Liver (tissue), 9 donors: ENCODE results near the gene KLF2. TPM values are rescaled to one million over a fixed set of nuclear protein-coding genes. Genes with fewer than 3 reads are reported as not detected.
"Not testable (repeated sequence)": the region's sequence is repeated elsewhere in the genome, so short reads cannot be mapped to it uniquely, and the experiment has no call there.

Source experiments
- DNase-seq: peaks from one replicate; pipeline ENCODE4 v3.0.0-alpha.2; 2017; ENCODE audit warnings: low spot score
- H3K27ac ChIP-seq, 2 donors: one replicate each; pipeline ENCODE4 v1.7.0; 2013; ENCODE audit warnings: inconsistent platforms in 2 of 2, low read length in 2 of 2, control low read depth in 1 of 2, low read depth in 1 of 2, mild to moderate bottlenecking in 1 of 2
- H3K27me3 ChIP-seq, 4 donors: one replicate each; pipeline versions ENCODE4 v1.6.1 to v1.7.0; 2013; ENCODE audit warnings: low read length in 3 of 4, inconsistent platforms in 1 of 4, mild to moderate bottlenecking in 1 of 4, moderate library complexity in 1 of 4; ENCODE audit not compliant: control insufficient read depth in 4 of 4, insufficient read depth in 4 of 4
- H3K36me3 ChIP-seq, 4 donors: one replicate each; pipeline versions ENCODE4 v1.6.1 to v1.7.0; 2013; ENCODE audit warnings: low read length in 3 of 4, mild to moderate bottlenecking in 3 of 4, low read depth in 1 of 4, moderate library complexity in 1 of 4; ENCODE audit not compliant: control insufficient read depth in 4 of 4, insufficient read depth in 3 of 4
- H3K4me1 ChIP-seq, 4 donors: one replicate each; pipeline versions ENCODE4 v1.6.1 to v1.7.0; 2013; ENCODE audit warnings: low read length in 3 of 4, mild to moderate bottlenecking in 3 of 4, moderate library complexity in 1 of 4; ENCODE audit not compliant: control insufficient read depth in 4 of 4, insufficient read depth in 4 of 4
- H3K4me3 ChIP-seq, 3 donors: one replicate each; pipeline versions ENCODE4 v1.6.1 to v1.7.0; 2013; ENCODE audit warnings: low read length in 3 of 3, control low read depth in 1 of 3, low read depth in 1 of 3, mild to moderate bottlenecking in 1 of 3
- H3K9ac ChIP-seq, 2 donors: one replicate each; pipeline ENCODE4 v1.7.0; 2013; ENCODE audit warnings: low read length in 2 of 2, mild to moderate bottlenecking in 2 of 2, moderate library complexity in 2 of 2, control low read depth in 1 of 2, low read depth in 1 of 2
- H3K9me3 ChIP-seq, 4 donors: one replicate each; pipeline versions ENCODE4 v1.6.1 to v1.7.0; 2013; ENCODE audit warnings: low read length in 3 of 4; ENCODE audit not compliant: control insufficient read depth in 4 of 4
- ATF3 ChIP-seq: IDR thresholded peaks from 2 replicates; pipeline ENCODE4 v1.6.1; 2016; ENCODE audit warnings: antibody characterized with exemption
- EGR1 ChIP-seq, 2 donors: IDR thresholded peaks; 2 replicates each; pipeline ENCODE4 v1.6.1; 2016 to 2018; ENCODE audit warnings: antibody characterized with exemption in 2 of 2, low read depth in 2 of 2
- FOXA1 ChIP-seq: IDR thresholded peaks from 2 replicates; pipeline ENCODE4 v1.6.1; 2016; ENCODE audit warnings: antibody characterized with exemption
- FOXA2 ChIP-seq: IDR thresholded peaks from 2 replicates; pipeline ENCODE4 v1.6.1; 2016; ENCODE audit warnings: antibody characterized with exemption
- GABPA ChIP-seq, 2 donors: IDR thresholded peaks in 1 of 2; conservative IDR thresholded peaks in 1 of 2; 2 replicates each; pipeline ENCODE4 v1.6.1; 2016; ENCODE audit warnings: antibody characterized with exemption in 2 of 2, mild to moderate bottlenecking in 1 of 2, moderate library complexity in 1 of 2
- HNF4A ChIP-seq, 2 donors: conservative IDR thresholded peaks; 2 replicates each; pipeline ENCODE4 v1.6.1; 2016; ENCODE audit warnings: antibody characterized with exemption in 2 of 2, mild to moderate bottlenecking in 2 of 2
- HNF4G ChIP-seq: IDR thresholded peaks from 2 replicates; pipeline ENCODE4 v1.6.1; 2016; ENCODE audit warnings: antibody characterized with exemption
- JUND ChIP-seq, 2 donors: IDR thresholded peaks; 2 replicates each; pipeline ENCODE4 v1.6.1; 2016; ENCODE audit warnings: antibody characterized with exemption in 2 of 2
- NR2F2 ChIP-seq: IDR thresholded peaks from 2 replicates; pipeline ENCODE4 v1.6.1; 2016; ENCODE audit warnings: antibody characterized with exemption
- RAD21 ChIP-seq, 2 donors: IDR thresholded peaks; 2 replicates each; pipeline ENCODE4 v1.6.1; 2016; ENCODE audit warnings: antibody characterized with exemption in 2 of 2, mild to moderate bottlenecking in 2 of 2
- RXRA ChIP-seq, 2 donors: IDR thresholded peaks; 2 replicates each; pipeline ENCODE4 v1.6.1; 2017 to 2018; ENCODE audit warnings: antibody characterized with exemption in 2 of 2, mild to moderate bottlenecking in 1 of 2
- TAF1 ChIP-seq: conservative IDR thresholded peaks from 2 replicates; pipeline ENCODE4 v1.6.1; 2016; ENCODE audit warnings: antibody characterized with exemption, mild to moderate bottlenecking
- YY1 ChIP-seq: IDR thresholded peaks from 2 replicates; pipeline ENCODE4 v1.6.1; 2016; ENCODE audit warnings: antibody characterized with exemption, mild to moderate bottlenecking
- WGBS: extraction: QIAGEN DNeasy Blood & Tissue Kit; methylation state at CpG from one replicate; pipeline ENCODE4 v1.1.7; 2013; 5-methylcytosine and 5-hydroxymethylcytosine counted together
- polyA plus RNA-seq, 2 donors: library from polyadenylated mRNA; stranded (reverse) in 1 of 2; unstranded in 1 of 2; fragments of 200-250 nt in 1 of 2; fragments of >200 nt in 1 of 2; fragmentation: Nextera tagmentation in 1 of 2; extraction: Ambion mirVana in 1 of 2; gene quantifications; one replicate each; pipeline versions ENCODE4 v1.2.1 to v1.2.3, GENCODE V29; 2013 to 2015
- total RNA-seq, 2 donors: library from RNA; depleted of rRNA; stranded (reverse); fragments of >200 nt; gene quantifications; one replicate each; pipeline ENCODE4 v1.2.3, GENCODE V29; 2014
- TF ChIP-seq, protein P1 (sequence below): IDR thresholded peaks from 2 replicates; pipeline ENCODE4 v1.6.1; 2016; ENCODE audit warnings: antibody characterized with exemption
- TF ChIP-seq, protein P2 (sequence below): IDR thresholded peaks from 2 replicates; pipeline ENCODE4 v1.6.1; 2016; ENCODE audit warnings: antibody characterized with exemption
- TF ChIP-seq, protein P3 (sequence below): IDR thresholded peaks from 2 replicates; pipeline ENCODE4 v1.6.1; 2016; ENCODE audit warnings: antibody characterized with exemption, mild to moderate bottlenecking
- donor health status: healthy.
- donor health status: healthy.
- donor health status: healthy.
- donor health status: healthy.
- donor health status: healthy.

Gene KLF2
- total and polyA plus RNA-seq, 4 donors: 3.9 to 11.2 (median 4.2) TPM

DNA sequence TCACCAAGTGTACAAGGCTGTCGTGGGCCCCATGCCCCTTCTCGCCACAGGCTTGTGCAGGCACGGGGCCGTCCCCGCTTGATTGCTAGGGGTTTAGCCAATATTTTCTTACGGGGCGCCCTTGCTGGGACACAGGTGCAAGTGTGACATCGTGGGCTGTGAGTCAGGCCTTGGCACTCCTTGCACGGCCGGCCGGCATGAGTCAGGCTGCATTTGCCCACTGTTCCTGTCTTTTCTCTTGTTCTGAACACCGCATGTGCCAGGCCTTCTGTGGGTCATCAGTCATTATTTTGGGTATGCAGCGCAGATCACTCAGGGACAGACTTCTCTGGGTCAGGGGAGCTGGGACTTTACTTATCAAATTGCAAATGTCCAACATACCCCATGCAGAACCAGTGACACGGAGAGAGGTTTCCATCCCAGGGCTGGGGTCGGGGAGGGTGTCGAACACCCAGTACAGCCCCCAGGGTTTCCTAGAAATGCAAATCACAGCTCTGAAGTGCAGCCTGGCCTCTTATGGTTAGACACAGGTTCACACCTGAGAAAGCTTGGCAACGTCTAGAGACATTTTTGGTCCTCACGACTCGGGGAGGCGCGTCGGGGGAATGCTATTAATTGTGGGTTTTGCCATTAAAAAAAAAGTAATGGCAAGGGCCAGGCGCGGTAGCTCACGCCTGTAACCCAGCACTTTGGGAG, 22.5 kb upstream of the KLF2 start:
- H3K4me1 ChIP-seq: no peaks in the 10 kb centered on the region
- H3K27ac ChIP-seq: no peak overlapping the region
- 86% methylated on average over 25 of the region's 25 CpGs for WGBS
- no peak for DNase-seq
- no peak overlapping the region for H3K4me3 ChIP-seq
- TF ChIP-seq YY1 (no peak), RXRA (IDR thresholded peaks at IDR 0.05) (no peak), ATF3 (no peak), HNF4A (conservative IDR thresholded peaks at IDR 0.05) (no peak), FOXA1 (no peak), GABPA (IDR thresholded peaks at IDR 0.05 in 1 of 2, conservative IDR thresholded peaks at IDR 0.05 in 1 of 2) (no peak), TAF1 (no peak), FOXA2 (no peak), NR2F2 (no peak), RAD21 (IDR thresholded peaks at IDR 0.05) (no peak), JUND (IDR thresholded peaks at IDR 0.05) (no peak), EGR1 (IDR thresholded peaks at IDR 0.05; ENCODE audit: low read depth in 2 of 2) (no peak)
- TF ChIP-seq, protein P1, sequence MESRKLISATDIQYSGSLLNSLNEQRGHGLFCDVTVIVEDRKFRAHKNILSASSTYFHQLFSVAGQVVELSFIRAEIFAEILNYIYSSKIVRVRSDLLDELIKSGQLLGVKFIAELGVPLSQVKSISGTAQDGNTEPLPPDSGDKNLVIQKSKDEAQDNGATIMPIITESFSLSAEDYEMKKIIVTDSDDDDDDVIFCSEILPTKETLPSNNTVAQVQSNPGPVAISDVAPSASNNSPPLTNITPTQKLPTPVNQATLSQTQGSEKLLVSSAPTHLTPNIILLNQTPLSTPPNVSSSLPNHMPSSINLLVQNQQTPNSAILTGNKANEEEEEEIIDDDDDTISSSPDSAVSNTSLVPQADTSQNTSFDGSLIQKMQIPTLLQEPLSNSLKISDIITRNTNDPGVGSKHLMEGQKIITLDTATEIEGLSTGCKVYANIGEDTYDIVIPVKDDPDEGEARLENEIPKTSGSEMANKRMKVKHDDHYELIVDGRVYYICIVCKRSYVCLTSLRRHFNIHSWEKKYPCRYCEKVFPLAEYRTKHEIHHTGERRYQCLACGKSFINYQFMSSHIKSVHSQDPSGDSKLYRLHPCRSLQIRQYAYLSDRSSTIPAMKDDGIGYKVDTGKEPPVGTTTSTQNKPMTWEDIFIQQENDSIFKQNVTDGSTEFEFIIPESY: no peak
- TF ChIP-seq, protein P2, sequence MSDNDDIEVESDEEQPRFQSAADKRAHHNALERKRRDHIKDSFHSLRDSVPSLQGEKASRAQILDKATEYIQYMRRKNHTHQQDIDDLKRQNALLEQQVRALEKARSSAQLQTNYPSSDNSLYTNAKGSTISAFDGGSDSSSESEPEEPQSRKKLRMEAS: no peak
- TF ChIP-seq, protein P3, sequence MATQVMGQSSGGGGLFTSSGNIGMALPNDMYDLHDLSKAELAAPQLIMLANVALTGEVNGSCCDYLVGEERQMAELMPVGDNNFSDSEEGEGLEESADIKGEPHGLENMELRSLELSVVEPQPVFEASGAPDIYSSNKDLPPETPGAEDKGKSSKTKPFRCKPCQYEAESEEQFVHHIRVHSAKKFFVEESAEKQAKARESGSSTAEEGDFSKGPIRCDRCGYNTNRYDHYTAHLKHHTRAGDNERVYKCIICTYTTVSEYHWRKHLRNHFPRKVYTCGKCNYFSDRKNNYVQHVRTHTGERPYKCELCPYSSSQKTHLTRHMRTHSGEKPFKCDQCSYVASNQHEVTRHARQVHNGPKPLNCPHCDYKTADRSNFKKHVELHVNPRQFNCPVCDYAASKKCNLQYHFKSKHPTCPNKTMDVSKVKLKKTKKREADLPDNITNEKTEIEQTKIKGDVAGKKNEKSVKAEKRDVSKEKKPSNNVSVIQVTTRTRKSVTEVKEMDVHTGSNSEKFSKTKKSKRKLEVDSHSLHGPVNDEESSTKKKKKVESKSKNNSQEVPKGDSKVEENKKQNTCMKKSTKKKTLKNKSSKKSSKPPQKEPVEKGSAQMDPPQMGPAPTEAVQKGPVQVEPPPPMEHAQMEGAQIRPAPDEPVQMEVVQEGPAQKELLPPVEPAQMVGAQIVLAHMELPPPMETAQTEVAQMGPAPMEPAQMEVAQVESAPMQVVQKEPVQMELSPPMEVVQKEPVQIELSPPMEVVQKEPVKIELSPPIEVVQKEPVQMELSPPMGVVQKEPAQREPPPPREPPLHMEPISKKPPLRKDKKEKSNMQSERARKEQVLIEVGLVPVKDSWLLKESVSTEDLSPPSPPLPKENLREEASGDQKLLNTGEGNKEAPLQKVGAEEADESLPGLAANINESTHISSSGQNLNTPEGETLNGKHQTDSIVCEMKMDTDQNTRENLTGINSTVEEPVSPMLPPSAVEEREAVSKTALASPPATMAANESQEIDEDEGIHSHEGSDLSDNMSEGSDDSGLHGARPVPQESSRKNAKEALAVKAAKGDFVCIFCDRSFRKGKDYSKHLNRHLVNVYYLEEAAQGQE: no peak
- no peaks in the 10 kb centered on the region for H3K27me3 ChIP-seq
- no peaks in the 10 kb centered on the region for H3K9me3 ChIP-seq
- H3K36me3 ChIP-seq: no peaks in the 10 kb centered on the region
- no peak overlapping the region for H3K9ac ChIP-seq

GRCh38 chr19:16303755-16304154, 20.9 kb upstream of the KLF2 start:
- Histone ChIP-seq H3K27me3 (no peaks in the 10 kb centered on the region), H3K9ac (no peak overlapping the region), H3K36me3 (no peaks in the 10 kb centered on the region), H3K27ac (no peak overlapping the region), H3K9me3 (no peaks in the 10 kb centered on the region), H3K4me3 (no peak overlapping the region), H3K4me1 (no peaks in the 10 kb centered on the region)
- TF ChIP-seq EGR1 (IDR thresholded peaks at IDR 0.05; ENCODE audit: low read depth in 2 of 2): no peak
- TF ChIP-seq HNF4G: no peak
- TF ChIP-seq YY1: no peak
- DNase-seq: no peak
- 69% methylated on average over 3 of the region's 3 CpGs for WGBS

DNA sequence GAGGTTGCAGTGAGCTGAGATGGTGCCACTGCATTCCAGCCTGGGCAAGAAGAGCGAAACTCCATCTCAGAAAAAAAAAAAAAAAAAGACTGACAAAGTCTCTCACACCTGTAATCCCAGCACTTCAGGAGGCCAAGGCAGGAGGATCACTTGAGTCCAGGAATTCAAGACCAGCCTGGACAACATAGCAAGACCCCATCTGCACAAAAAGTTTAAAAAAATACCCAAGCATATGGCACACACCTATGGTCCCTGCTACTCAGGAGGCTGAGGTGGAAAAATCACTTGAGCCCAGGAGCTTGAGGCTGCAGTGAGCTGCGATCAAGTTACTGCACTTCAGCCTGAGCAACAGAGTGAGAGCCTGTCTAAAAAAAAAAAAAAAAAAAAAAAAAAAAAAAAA, 20.1 kb upstream of the KLF2 start:
- H3K9me3 ChIP-seq, DNase-seq, H3K27ac ChIP-seq, H3K4me1 ChIP-seq, H3K27me3 ChIP-seq, H3K4me3 ChIP-seq, H3K36me3 ChIP-seq, H3K9ac ChIP-seq: not testable (repeated sequence)
- WGBS: 89% methylated on average over 2 of the region's 2 CpGs

GRCh38 chr19:16305060-16305459, 19.6 kb upstream of the KLF2 start:
- H3K4me1 ChIP-seq, DNase-seq, H3K36me3 ChIP-seq, H3K27me3 ChIP-seq, H3K9me3 ChIP-seq, H3K4me3 ChIP-seq, H3K27ac ChIP-seq, H3K9ac ChIP-seq: not testable (repeated sequence)
- WGBS: 67% methylated on average over 6 of the region's 6 CpGs
